Sigmoid colon (tissue), 7 donors: ENCODE results near the gene C12orf57. TPM values are rescaled to one million over a fixed set of nuclear protein-coding genes. Genes with fewer than 3 reads are reported as not detected.
A peak's percentile ranks its signal among the peaks of the same experiment; 100 is the strongest.
"Not testable (repeated sequence)": the region's sequence is repeated elsewhere in the genome, so short reads cannot be mapped to it uniquely, and the experiment has no call there.

Experiments used
- DNase-seq: peaks from one replicate; pipeline ENCODE4 v3.0.0-alpha.2; 2019
- H3K27ac ChIP-seq, 4 donors: fragments of 200-600 bp; sonication (generic); one replicate each; pipeline ENCODE4 v1.5.1; 2016 to 2019; ENCODE audit warnings: mild to moderate bottlenecking in 1 of 4
- H3K27me3 ChIP-seq, 3 donors: fragments of 200-600 bp; sonication (generic); one replicate each; pipeline ENCODE4 v1.5.1; 2019; ENCODE audit warnings: mild to moderate bottlenecking in 1 of 3
- H3K36me3 ChIP-seq, 4 donors: fragments of 200-600 bp; sonication (generic); one replicate each; pipeline ENCODE4 v1.5.1; 2016 to 2019
- H3K4me1 ChIP-seq, 4 donors: fragments of 200-600 bp; sonication (generic); one replicate each; pipeline ENCODE4 v1.5.1; 2017 to 2019
- H3K4me3 ChIP-seq, 4 donors: fragments of 200-600 bp; sonication (generic); one replicate each; pipeline ENCODE4 v1.5.1; 2017 to 2019; ENCODE audit warnings: mild to moderate bottlenecking in 2 of 4, moderate library complexity in 1 of 4
- H3K9me3 ChIP-seq, 4 donors: fragments of 200-600 bp in 3 of 4; sonication (generic) in 3 of 4; one replicate each; pipeline versions ENCODE4 v1.5.1 to v1.6.1; 2013 to 2019
- EP300 ChIP-seq, 4 donors: sonication (generic); formaldehyde crosslinking; IDR thresholded peaks; one replicate each; pipeline ENCODE4 v1.6.1; 2017; ENCODE audit warnings: antibody characterized with exemption in 4 of 4
- POLR2A ChIP-seq, 2 donors: fragments of 450-650 bp; IDR thresholded peaks; one replicate each; pipeline ENCODE4 v1.6.1; 2016; ENCODE audit warnings: antibody characterized with exemption in 2 of 2, mild to moderate bottlenecking in 2 of 2, moderate library complexity in 2 of 2
- POLR2AphosphoS5 ChIP-seq, 4 donors: sonication (generic); formaldehyde crosslinking; IDR thresholded peaks; one replicate each; pipeline ENCODE4 v1.6.1; 2017; ENCODE audit warnings: antibody characterized with exemption in 4 of 4
- WGBS, 2 donors: extraction: QIAGEN DNeasy Blood & Tissue Kit; methylation state at CpG; one replicate each; pipeline ENCODE4 v1.1.7; 2013; 5-methylcytosine and 5-hydroxymethylcytosine counted together
- intact Hi-C: fragments of 100-400 bp; cut with DNase I; formaldehyde crosslinking; loops from one replicate; pipeline ENCODE4 v1.15.1; 2023
- polyA plus RNA-seq, 3 donors: library from polyadenylated mRNA; stranded (reverse); fragments of 200-250 nt; gene quantifications; one replicate each; pipeline ENCODE4 v1.2.3, GENCODE V29; 2013
- total RNA-seq, 4 donors: library from RNA; depleted of rRNA; stranded (reverse); fragments of >200 nt; gene quantifications; one replicate each; pipeline ENCODE4 v1.1.0, GENCODE V29; 2016
- TF ChIP-seq, protein P1 (sequence below), 4 experiments: fragments of 450-650 bp in 3 of 4; fragments of 200-600 bp in 1 of 4; IDR thresholded peaks; one replicate each; pipeline ENCODE4 v1.5.1; 2016 to 2019; ENCODE audit warnings: antibody characterized with exemption in 4 of 4, mild to moderate bottlenecking in 3 of 4, moderate library complexity in 2 of 4
- donor health status: healthy with polysubstance abuse.
- donor health status: Bipolar disorder and iron deficiency.
- donor health status: healthy.

The C12orf57 gene
- total and polyA plus RNA-seq, 7 donors: 305 to 810 (median 623) TPM

DNA sequence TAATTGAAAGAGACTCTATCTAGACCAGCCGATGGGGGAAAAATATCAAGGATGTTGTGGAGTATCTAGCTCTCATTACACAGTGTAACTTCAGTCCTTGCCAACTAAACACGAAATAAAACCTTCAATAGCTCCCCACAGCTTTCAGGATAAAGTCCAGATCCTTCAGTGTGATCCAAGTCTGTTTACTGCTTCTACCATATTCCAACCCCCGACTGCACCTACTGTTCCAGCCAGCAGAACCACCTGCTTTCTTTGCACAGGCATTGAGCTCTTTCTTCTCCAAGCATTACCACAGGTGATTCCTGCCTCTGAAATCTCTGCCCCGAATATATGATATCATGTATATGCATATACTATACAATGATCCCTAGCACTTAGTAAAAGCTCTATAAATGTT is 41.4 kb upstream of the C12orf57 start:
- Histone ChIP-seq H3K27ac (no peak overlapping the region), H3K4me3 (no peak overlapping the region), H3K36me3 (peaks cover 0 to 15% (median 0%) of the 10 kb centered on the region in 4 donors), H3K4me1 (peaks cover 0 to 14% (median 11%) of the 10 kb centered on the region in 4 donors), H3K27me3 (no peaks in the 10 kb centered on the region), H3K9me3 (no peaks in the 10 kb centered on the region)
- DNase-seq: peak; percentile 0
- no peak for TF ChIP-seq EP300 (IDR thresholded peaks at IDR 0.05)
- no peak for TF ChIP-seq POLR2AphosphoS5 (IDR thresholded peaks at IDR 0.05)
- no peak for TF ChIP-seq POLR2A (IDR thresholded peaks at IDR 0.05)
- TF ChIP-seq, protein P1, sequence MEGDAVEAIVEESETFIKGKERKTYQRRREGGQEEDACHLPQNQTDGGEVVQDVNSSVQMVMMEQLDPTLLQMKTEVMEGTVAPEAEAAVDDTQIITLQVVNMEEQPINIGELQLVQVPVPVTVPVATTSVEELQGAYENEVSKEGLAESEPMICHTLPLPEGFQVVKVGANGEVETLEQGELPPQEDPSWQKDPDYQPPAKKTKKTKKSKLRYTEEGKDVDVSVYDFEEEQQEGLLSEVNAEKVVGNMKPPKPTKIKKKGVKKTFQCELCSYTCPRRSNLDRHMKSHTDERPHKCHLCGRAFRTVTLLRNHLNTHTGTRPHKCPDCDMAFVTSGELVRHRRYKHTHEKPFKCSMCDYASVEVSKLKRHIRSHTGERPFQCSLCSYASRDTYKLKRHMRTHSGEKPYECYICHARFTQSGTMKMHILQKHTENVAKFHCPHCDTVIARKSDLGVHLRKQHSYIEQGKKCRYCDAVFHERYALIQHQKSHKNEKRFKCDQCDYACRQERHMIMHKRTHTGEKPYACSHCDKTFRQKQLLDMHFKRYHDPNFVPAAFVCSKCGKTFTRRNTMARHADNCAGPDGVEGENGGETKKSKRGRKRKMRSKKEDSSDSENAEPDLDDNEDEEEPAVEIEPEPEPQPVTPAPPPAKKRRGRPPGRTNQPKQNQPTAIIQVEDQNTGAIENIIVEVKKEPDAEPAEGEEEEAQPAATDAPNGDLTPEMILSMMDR (IDR thresholded peaks at IDR 0.05): no peak
- 23 to 65% methylated on average over 4 of the region's 4 CpGs for WGBS, 2 donors
- intact Hi-C loops: no loop called here

DNA sequence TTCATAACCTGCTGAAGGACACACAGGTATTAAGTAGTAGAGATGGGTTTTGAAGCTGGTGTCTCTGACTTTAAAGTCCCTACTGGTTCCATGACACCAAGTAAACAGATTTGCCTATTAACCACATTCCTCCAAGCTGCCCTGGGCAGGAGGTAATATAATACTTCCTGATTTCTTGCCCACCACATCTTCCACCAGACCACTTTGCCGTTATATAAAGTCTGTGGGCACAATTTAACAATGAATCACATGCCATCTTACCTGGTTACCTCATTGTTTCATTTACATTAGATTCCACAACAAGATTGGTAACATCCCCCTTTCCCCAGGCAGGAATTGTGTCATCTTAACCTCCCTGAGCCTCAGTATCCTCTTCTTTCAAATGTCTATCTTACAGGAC is 40.1 kb upstream of the C12orf57 start:
- no peak overlapping the region for H3K4me3 ChIP-seq
- intact Hi-C loops: no loop called here
- H3K9me3 ChIP-seq: no peaks in the 10 kb centered on the region
- DNase-seq: no peak
- no peaks in the 10 kb centered on the region for H3K27me3 ChIP-seq
- peaks cover 0 to 14% (median 11%) of the 10 kb centered on the region in 4 donors for H3K4me1 ChIP-seq
- H3K27ac ChIP-seq: no peak overlapping the region
- WGBS, 2 donors: 76 to 79% methylated on average over 1 of the region's 1 CpG
- peaks cover 0 to 15% (median 0%) of the 10 kb centered on the region in 4 donors for H3K36me3 ChIP-seq
- TF ChIP-seq EP300 (IDR thresholded peaks at IDR 0.05) (no peak), POLR2A (IDR thresholded peaks at IDR 0.05) (no peak), POLR2AphosphoS5 (IDR thresholded peaks at IDR 0.05) (no peak)
- TF ChIP-seq, protein P1 (IDR thresholded peaks at IDR 0.05): no peak

DNA sequence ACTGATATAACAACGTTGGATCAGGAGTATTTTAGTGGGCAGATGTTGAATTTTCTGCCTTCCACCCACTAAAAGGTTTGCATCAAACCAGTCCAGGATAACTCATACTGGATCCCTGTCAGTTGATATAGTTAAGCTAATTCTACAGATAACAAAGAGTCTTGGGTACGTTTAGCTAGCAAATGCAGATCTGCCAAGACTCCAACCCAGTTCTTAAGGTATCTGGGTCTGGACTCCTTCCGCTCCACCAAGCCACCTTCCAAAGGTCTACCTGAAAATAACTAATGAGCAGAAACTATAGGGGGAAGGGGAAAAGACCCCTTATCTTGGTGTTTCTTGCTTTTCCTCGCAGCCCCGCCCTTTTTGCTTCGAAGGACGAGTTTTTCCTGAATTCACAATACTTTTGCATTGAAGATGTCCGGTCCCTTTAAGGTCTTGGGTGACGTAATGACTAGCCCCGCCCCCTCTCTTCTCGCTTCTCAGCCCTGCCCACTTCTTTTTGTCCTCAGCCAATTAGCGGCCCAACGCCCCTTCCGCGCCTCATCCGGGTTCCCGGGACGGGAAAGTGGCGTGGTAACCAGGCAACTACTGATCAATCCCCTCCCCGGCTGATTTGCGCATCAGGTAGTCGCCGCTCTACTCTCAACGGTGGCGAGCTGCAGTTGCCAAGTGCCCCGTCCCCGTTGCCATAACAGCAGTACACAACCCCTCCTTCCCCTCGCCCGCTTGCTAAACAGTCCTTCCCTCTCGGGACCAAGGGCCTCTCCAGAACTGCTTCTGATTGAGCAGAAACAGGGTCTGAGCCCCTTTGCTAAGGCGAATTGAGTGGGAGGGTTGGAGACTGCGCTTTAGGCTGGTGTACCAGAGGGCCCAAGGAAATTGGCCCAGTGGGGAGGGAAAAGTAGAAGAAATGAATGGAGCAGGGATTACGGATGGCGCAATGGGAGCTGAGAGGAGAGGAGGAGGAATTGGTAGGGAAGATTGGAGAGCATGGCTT is 39.2 kb upstream of the C12orf57 start, which contains the start of gene LRRC23:
Gene LRRC23, plus strand, starts transcription at position 543 of the 997 bp plus-strand sequence. CDS start 812 bp downstream, outside the sequence.
- Histone ChIP-seq H3K4me3 (peak within 1 kb of the TSS; percentile 46 to 77 (median 59)), H3K27ac (peak within 1 kb of the TSS; percentile 71 to 85 (median 84)), H3K9me3 (no peaks in the 10 kb centered on the region), H3K27me3 (no peaks in the 10 kb centered on the region), H3K4me1 (peaks cover 0 to 14% (median 11%) of the 10 kb centered on the region in 4 donors), H3K36me3 (peaks cover 0 to 15% (median 0%) of the 10 kb centered on the region in 4 donors)
- peak; percentile 70 to 83 (median 81) for TF ChIP-seq POLR2AphosphoS5 (IDR thresholded peaks at IDR 0.05)
- TF ChIP-seq POLR2A (IDR thresholded peaks at IDR 0.05): peak; percentile 51 to 53
- TF ChIP-seq, protein P1 (IDR thresholded peaks at IDR 0.05): no peak
- peak in 1 of 4 donors; percentile 60 for TF ChIP-seq EP300 (IDR thresholded peaks at IDR 0.05)
- intact Hi-C loops: loop anchor here (5.0 kb wide), 1 partner anchor 32 kb away; the partner anchor contains the start of gene SPSB2
- DNase-seq: peak; percentile 99
- WGBS, 2 donors: 5 to 7% methylated on average over 34 of the region's 34 CpGs

DNA sequence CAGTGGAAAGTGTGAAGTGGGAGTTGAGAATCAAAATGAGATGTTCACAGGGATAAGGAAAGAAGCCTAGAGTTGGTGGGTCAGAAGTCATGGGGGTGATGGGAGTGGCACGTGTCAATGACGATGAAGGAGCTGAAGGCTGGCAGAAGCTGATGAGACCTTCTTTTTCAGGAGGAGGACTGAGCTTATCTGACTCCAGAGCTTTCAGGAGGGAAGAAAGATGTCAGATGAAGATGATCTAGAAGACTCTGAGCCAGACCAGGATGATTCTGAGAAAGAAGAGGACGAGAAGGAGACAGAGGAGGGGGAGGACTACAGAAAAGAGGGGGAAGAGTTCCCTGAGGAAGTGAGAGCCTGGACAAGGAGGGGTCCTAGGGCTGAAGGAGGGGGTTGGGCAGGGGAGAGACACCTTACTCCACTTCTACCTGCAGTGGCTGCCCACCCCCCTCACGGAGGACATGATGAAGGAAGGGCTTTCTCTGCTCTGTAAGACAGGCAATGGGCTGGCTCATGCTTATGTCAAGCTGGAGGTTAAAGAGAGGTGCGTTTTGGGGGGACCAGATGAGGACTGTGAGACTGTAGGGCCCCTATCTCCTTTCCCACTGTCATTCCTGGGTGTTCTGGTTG is 38.3 kb upstream of the C12orf57 start:
- peak; percentile 65 for DNase-seq
- H3K27ac ChIP-seq: peak overlapping the region; percentile 71 to 85 (median 84)
- no peaks in the 10 kb centered on the region for H3K9me3 ChIP-seq
- TF ChIP-seq, protein P1 (IDR thresholded peaks at IDR 0.05): no peak
- no peak for TF ChIP-seq POLR2A (IDR thresholded peaks at IDR 0.05)
- no peak for TF ChIP-seq EP300 (IDR thresholded peaks at IDR 0.05)
- no peak for TF ChIP-seq POLR2AphosphoS5 (IDR thresholded peaks at IDR 0.05)
- no peaks in the 10 kb centered on the region for H3K27me3 ChIP-seq
- H3K4me3 ChIP-seq: peak overlapping the region in 3 of 4 donors; percentile 46 to 77 (median 62)
- WGBS, 2 donors: 74 to 75% methylated on average over 5 of the region's 5 CpGs
- H3K4me1 ChIP-seq: peaks cover 0 to 14% (median 11%) of the 10 kb centered on the region in 4 donors
- H3K36me3 ChIP-seq: peaks cover 0 to 15% (median 0%) of the 10 kb centered on the region in 4 donors
- intact Hi-C loops: loop anchor here (5.0 kb wide), 1 partner anchor 33 kb away; the partner anchor contains the start of gene SPSB2

DNA sequence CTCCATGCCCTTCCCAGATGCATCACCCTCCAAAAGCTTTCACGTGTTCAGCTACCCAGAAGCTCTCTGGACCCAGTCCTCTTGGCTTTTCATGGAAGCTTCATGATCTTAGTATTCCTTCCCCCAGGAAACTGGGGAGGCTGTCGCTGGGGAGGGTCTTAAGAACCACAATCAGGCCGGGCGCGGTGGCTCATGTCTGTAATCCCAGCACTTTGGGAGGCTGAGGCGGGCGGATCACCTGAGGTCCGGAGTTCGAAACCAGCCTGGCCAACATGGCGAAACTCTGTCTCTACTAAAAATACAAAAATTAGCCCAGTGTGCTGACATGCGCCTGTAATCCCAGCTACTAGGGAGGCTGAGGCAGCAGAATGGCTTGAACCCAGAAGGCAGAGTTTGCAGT is 35.7 kb upstream of the C12orf57 start:
- Histone ChIP-seq H3K4me1 (peaks cover 0 to 14% (median 11%) of the 10 kb centered on the region in 4 donors), H3K36me3 (peaks cover 0 to 15% (median 0%) of the 10 kb centered on the region in 4 donors)
- not testable (repeated sequence) for H3K27me3 ChIP-seq, H3K9me3 ChIP-seq, H3K27ac ChIP-seq, H3K4me3 ChIP-seq
- intact Hi-C loops: loop anchor here (5.0 kb wide), 1 partner anchor 36 kb away; the partner anchor contains the start of gene SPSB2
- peak; percentile 59 for DNase-seq
- WGBS, 2 donors: 95 to 97% methylated on average over 11 of the region's 11 CpGs
